GM23338 (cell line): ENCODE data around the gene SH3D21. TPM values are rescaled to one million over a fixed set of nuclear protein-coding genes. Genes with fewer than 3 reads are reported as not detected.

Experiments
- ATAC-seq: fragments of 200-7000 bp; cut with Tn5 transposase; 3 replicates; pipeline ENCODE4 v1.9.1; 2020
- DNase-seq: peaks from one replicate; pipeline ENCODE4 v3.0.0-alpha.2; 2015; ENCODE audit warnings: low spot score
- H2AFZ ChIP-seq: fragments of 200-600 bp; sonication (generic); 2 replicates; pipeline ENCODE4 v1.8.0; 2016; ENCODE audit warnings: antibody characterized with exemption, mild to moderate bottlenecking, moderate library complexity
- H3F3A ChIP-seq: fragments of 200-600 bp; sonication (generic); replicated peaks from 2 replicates; pipeline ENCODE4 v1.8.0; 2017; ENCODE audit warnings: antibody characterized with exemption, mixed run types, low read depth
- H3K27ac ChIP-seq: fragments of 200-600 bp; sonication (generic); 2 replicates; pipeline ENCODE4 v1.6.1; 2016; ENCODE audit warnings: low read depth
- H3K27me3 ChIP-seq: fragments of 200-600 bp; sonication (generic); 2 replicates; pipeline ENCODE4 v1.8.0; 2016; ENCODE audit warnings: mild to moderate bottlenecking, mixed run types, moderate library complexity; ENCODE audit not compliant: insufficient read depth
- H3K36me3 ChIP-seq: fragments of 200-600 bp; sonication (generic); 2 replicates; pipeline ENCODE4 v1.8.0; 2016; ENCODE audit warnings: mild to moderate bottlenecking; ENCODE audit not compliant: insufficient read depth
- H3K4me1 ChIP-seq: fragments of 200-600 bp; sonication (generic); 2 replicates; pipeline ENCODE4 v1.8.0; 2016; ENCODE audit warnings: mild to moderate bottlenecking, moderate library complexity; ENCODE audit not compliant: insufficient read depth
- H3K4me2 ChIP-seq: fragments of 200-600 bp; sonication (generic); 2 replicates; pipeline ENCODE4 v1.7.1; 2017; ENCODE audit warnings: mixed run types
- H3K4me3 ChIP-seq: fragments of 200-600 bp; sonication (generic); 2 replicates; pipeline ENCODE4 v1.6.1; 2016; ENCODE audit warnings: mixed run types
- H3K79me2 ChIP-seq: fragments of 200-600 bp; sonication (generic); replicated peaks from 2 replicates; pipeline ENCODE4 v1.8.0; 2017; ENCODE audit warnings: mild to moderate bottlenecking; ENCODE audit not compliant: insufficient read depth
- H3K9me2 ChIP-seq: fragments of 200-600 bp; sonication (generic); 2 replicates; pipeline ENCODE4 v1.8.0; 2017; ENCODE audit not compliant: insufficient read depth
- H4K20me1 ChIP-seq: fragments of 200-600 bp; sonication (generic); replicated peaks from 2 replicates; pipeline ENCODE4 v1.8.0; 2017; ENCODE audit warnings: mild to moderate bottlenecking; ENCODE audit not compliant: insufficient read depth
- H3K27ac Mint-ChIP-seq: 2 replicates; pipeline ENCODE4 v1.8.0; 2020; ENCODE audit warnings: inconsistent platforms, mild to moderate bottlenecking, moderate library complexity, mixed read lengths
- H3K27me3 Mint-ChIP-seq: 3 replicates; pipeline ENCODE4 v1.8.0; 2022; ENCODE audit warnings: low read depth, mild to moderate bottlenecking, moderate library complexity, mixed read lengths, inconsistent platforms; ENCODE audit not compliant: insufficient read depth, poor library complexity
- H3K36me3 Mint-ChIP-seq: 3 replicates; pipeline ENCODE4 v1.8.0; 2021; ENCODE audit warnings: low read depth, mild to moderate bottlenecking, inconsistent platforms, moderate library complexity, mixed read lengths
- H3K4me1 Mint-ChIP-seq: 3 replicates; pipeline ENCODE4 v1.8.0; 2020; ENCODE audit warnings: mild to moderate bottlenecking, inconsistent platforms, mixed read lengths
- H3K4me3 Mint-ChIP-seq: 3 replicates; pipeline ENCODE4 v1.8.0; 2021; ENCODE audit warnings: moderate library complexity, mild to moderate bottlenecking, inconsistent platforms, mixed read lengths
- H3K9me3 Mint-ChIP-seq: 3 replicates; pipeline ENCODE4 v1.8.0; 2020; ENCODE audit warnings: moderate library complexity, mild to moderate bottlenecking, inconsistent platforms, mixed read lengths
- ETS1 ChIP-seq: IDR thresholded peaks from 2 replicates; pipeline ENCODE4 v1.6.1; 2016; ENCODE audit warnings: antibody characterized with exemption
- JUNB ChIP-seq: IDR thresholded peaks from one replicate; pipeline ENCODE4 v1.6.1; 2016; ENCODE audit warnings: antibody characterized with exemption; ENCODE audit not compliant: unreplicated experiment
- POLR2AphosphoS5 ChIP-seq: IDR thresholded peaks from 2 replicates; pipeline ENCODE4 v1.6.1; 2016; ENCODE audit warnings: antibody characterized with exemption, low read depth
- REST ChIP-seq: IDR thresholded peaks from one replicate; pipeline ENCODE4 v1.6.1; 2018; ENCODE audit warnings: antibody characterized with exemption; ENCODE audit not compliant: unreplicated experiment
- ZNF114 ChIP-seq: fragments of 250-450 bp; sonication (Bioruptor Pico); IDR thresholded peaks from 2 replicates; pipeline ENCODE4 v1.5.0; 2020; ENCODE audit warnings: mild to moderate bottlenecking, moderate library complexity
- ZNF331 ChIP-seq: fragments of 250-450 bp; sonication (Bioruptor Pico); IDR thresholded peaks from 2 replicates; pipeline ENCODE4 v1.5.0; 2020; ENCODE audit warnings: low read depth, mild to moderate bottlenecking, moderate library complexity
- ZNF462 ChIP-seq: fragments of 250-450 bp; sonication (Bioruptor Pico); IDR thresholded peaks from 2 replicates; pipeline ENCODE4 v1.5.0; 2020; ENCODE audit warnings: mild to moderate bottlenecking, moderate library complexity
- polyA plus RNA-seq: library from polyadenylated mRNA; unstranded; fragments of >200 nt; fragmentation: Nextera tagmentation; extraction: Ambion mirVana; gene quantifications from 2 replicates; pipeline ENCODE4 v1.2.1, GENCODE V29; 2016
- total RNA-seq: library from RNA; depleted of rRNA; stranded (reverse); fragments of >200 nt; shearing (Covaris generic); gene quantifications from 2 replicates; pipeline ENCODE4 v1.2.3, GENCODE V29; 2014

The SH3D21 gene
- total and polyA plus RNA-seq, 2 experiments from 2014 or later: 3.7 to 6.3 TPM

GRCh38 chr1:36328713-36329112, 22.5 kb downstream of the SH3D21 start (continued):
- TF ChIP-seq ZNF462 (no peak), ZNF331 (CRISPR knock-in tag) (no peak), JUNB (no peak)

- Mint-ChIP-seq H3K36me3 (peaks cover 3% of the 10 kb centered on the region), H3K27ac (no peak overlapping the region), H3K4me3 (no peak overlapping the region), H3K27me3 (peaks cover 14% of the 10 kb centered on the region), H3K9me3 (no peaks in the 10 kb centered on the region), H3K4me1 (peaks cover 8% of the 10 kb centered on the region)
- Histone ChIP-seq H3K27ac (no peak overlapping the region), H3F3A (0 out of 2 replicates have a peak, but pooled peaks cover 2% of the 10 kb centered on the region), H3K9me2 (peaks cover 7% of the 10 kb centered on the region; the same call in 1 of the 2 replicates), H3K36me3 (no peaks in the 10 kb centered on the region), H2AFZ (no peak overlapping the region), H4K20me1 (no peaks in the 10 kb centered on the region), H3K4me1 (peaks cover 11% of the 10 kb centered on the region), H3K4me3 (no peak overlapping the region), H3K79me2 (no peaks in the 10 kb centered on the region), H3K4me2 (no peak overlapping the region), H3K27me3 (peaks cover 5% of the 10 kb centered on the region)
- DNase-seq (no peak), ATAC-seq (no peak)
- TF ChIP-seq REST (no peak), ZNF114 (CRISPR knock-in tag) (no peak), ETS1 (no peak), POLR2AphosphoS5 (no peak)
Measured at GRCh38 chr1:36329817-36330216, 23.6 kb downstream of the SH3D21 start.
